OCI-LY7 (cell line): Measurements from ENCODE around the gene MBOAT2. TPM values are rescaled to one million over a fixed set of nuclear protein-coding genes. Genes with fewer than 3 reads are reported as not detected.
"Not testable (repeated sequence)": the region's sequence is repeated elsewhere in the genome, so short reads cannot be mapped to it uniquely, and the experiment has no call there.

Experiments used
- BruUV-seq: library from RNA; stranded (reverse); fragments of 400-500 nt; replicated peaks from 2 replicates; lab custom pipeline; 2021; lab: Mats Ljungman, UMichigan
- CTCF ChIA-PET: fragments of 300-600 bp; sonication (Branson Sonifier 250); formaldehyde crosslinking; loops from one replicate; lab custom pipeline; 2022; ENCODE audit warnings: antibody characterized with exemption; ENCODE audit not compliant: unreplicated experiment; lab: Charles Lee
- POLR2A ChIA-PET: fragments of 300-600 bp; sonication (Branson Sonifier 250); formaldehyde crosslinking; loops from one replicate; lab custom pipeline; 2022; ENCODE audit warnings: antibody characterized with exemption; lab: Charles Lee
- DNase-seq: peaks from one replicate; pipeline ENCODE4 v3.0.0-alpha.2; 2015; ENCODE audit warnings: low spot score
- H2AFZ ChIP-seq: fragments of 200-600 bp; sonication (generic), shearing (Covaris generic); 2 replicates; pipeline ENCODE4 v1.6.1; 2014; ENCODE audit warnings: mild to moderate bottlenecking, antibody characterized with exemption, low read length, moderate library complexity
- H3K27ac ChIP-seq: fragments of 200-600 bp; sonication (generic); 2 replicates; pipeline ENCODE4 v1.5.1; 2014; ENCODE audit warnings: mixed run types, low read depth, mild to moderate bottlenecking, moderate library complexity, low read length, inconsistent platforms; ENCODE audit not compliant: poor library complexity, severe bottlenecking
- H3K36me3 ChIP-seq: fragments of 200-600 bp; sonication (generic); 2 replicates; pipeline ENCODE4 v1.6.1; 2014; ENCODE audit warnings: mild to moderate bottlenecking, antibody characterized with exemption, low read length, moderate library complexity, mixed read lengths; ENCODE audit not compliant: insufficient read depth
- H3K4me1 ChIP-seq: fragments of 200-600 bp; sonication (generic); 2 replicates; pipeline ENCODE4 v1.5.1; 2014; ENCODE audit warnings: mild to moderate bottlenecking, low read length; ENCODE audit not compliant: insufficient read depth, poor library complexity, severe bottlenecking
- H3K4me2 ChIP-seq: fragments of 200-600 bp; sonication (generic); 2 replicates; pipeline ENCODE4 v1.6.1; 2014; ENCODE audit warnings: mild to moderate bottlenecking, low read length
- H3K4me3 ChIP-seq: fragments of 200-600 bp; sonication (generic); 2 replicates; pipeline ENCODE4 v1.5.1; 2014; ENCODE audit warnings: mild to moderate bottlenecking, low read depth, low read length; ENCODE audit not compliant: poor library complexity, severe bottlenecking
- H3K79me2 ChIP-seq: fragments of 200-600 bp; sonication (generic); 2 replicates; pipeline ENCODE4 v1.6.1; 2016; ENCODE audit warnings: low read depth, mild to moderate bottlenecking, low read length, moderate library complexity, mixed read lengths; ENCODE audit not compliant: insufficient read depth
- H3K9me2 ChIP-seq: fragments of 200-600 bp; sonication (generic); 2 replicates; pipeline ENCODE4 v1.6.1; 2016; ENCODE audit warnings: mild to moderate bottlenecking, low read length, mixed read lengths; ENCODE audit not compliant: insufficient read depth
- H3K9me3 ChIP-seq: fragments of 200-600 bp; sonication (generic); 2 replicates; pipeline ENCODE4 v1.6.1; 2014; ENCODE audit warnings: mild to moderate bottlenecking, mixed run types, low read length, mixed read lengths
- H4K20me1 ChIP-seq: fragments of 200-600 bp; sonication (generic); 2 replicates; pipeline ENCODE4 v1.6.1; 2014; ENCODE audit warnings: mild to moderate bottlenecking, antibody characterized with exemption, low read length, moderate library complexity, mixed read lengths; ENCODE audit not compliant: insufficient read depth
- EZH2phosphoT487 ChIP-seq: fragments of 200-600 bp; sonication (generic); IDR thresholded peaks from 2 replicates; pipeline ENCODE4 v1.6.1; 2018; ENCODE audit warnings: low read depth, borderline replicate concordance, mild to moderate bottlenecking, mixed run types, antibody characterized with exemption, low read length, moderate library complexity, mixed read lengths
- intact Hi-C: fragments of 100-400 bp; cut with micrococcal nuclease; formaldehyde crosslinking; loops from one replicate; pipeline ENCODE4 v1.10.0; 2022; ENCODE audit not compliant: unreplicated experiment
- total RNA-seq, 2 experiments: library from RNA; depleted of rRNA in 1 of 2; stranded (reverse); fragments of >200 nt in 1 of 2; shearing (Covaris generic) in 1 of 2; gene quantifications; 2 replicates each; pipeline ENCODE4 v1.2.3, GENCODE V29; 2014 to 2022
- TF ChIP-seq, protein P1 (sequence below): fragments of 200-600 bp; sonication (generic); conservative IDR thresholded peaks from 2 replicates; pipeline ENCODE4 v1.5.1; 2014; ENCODE audit warnings: mild to moderate bottlenecking, antibody characterized with exemption, low read length, moderate library complexity, mixed read lengths

MBOAT2 gene
- total RNA-seq, 2 experiments from 2014 or later = 0.28 to 0.93 TPM

DNA sequence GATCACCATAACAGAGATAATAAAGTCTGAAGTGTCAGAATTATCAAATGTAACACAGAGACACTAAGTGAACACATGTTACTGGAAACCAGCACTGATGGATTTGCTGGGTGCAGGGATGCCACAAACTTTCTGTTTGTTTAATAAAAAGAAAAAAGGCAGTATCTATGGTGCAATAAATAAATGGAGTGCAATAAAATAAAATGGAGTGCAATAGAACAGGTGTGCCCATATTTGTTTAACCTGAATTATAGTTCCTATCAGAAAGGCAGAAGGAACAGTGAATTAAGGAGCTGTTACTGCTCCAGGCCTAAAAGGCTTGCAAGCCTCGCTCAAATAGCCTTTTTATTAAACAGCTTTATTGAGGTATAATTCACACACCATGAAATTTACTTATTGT lies 85.1 kb downstream of the MBOAT2 start:
- no TSS peak for BruUV-seq

GRCh38 chr2:8915941-8916340 lies 87.5 kb downstream of the MBOAT2 start:
- no peak for DNase-seq
- TF ChIP-seq, protein P1, sequence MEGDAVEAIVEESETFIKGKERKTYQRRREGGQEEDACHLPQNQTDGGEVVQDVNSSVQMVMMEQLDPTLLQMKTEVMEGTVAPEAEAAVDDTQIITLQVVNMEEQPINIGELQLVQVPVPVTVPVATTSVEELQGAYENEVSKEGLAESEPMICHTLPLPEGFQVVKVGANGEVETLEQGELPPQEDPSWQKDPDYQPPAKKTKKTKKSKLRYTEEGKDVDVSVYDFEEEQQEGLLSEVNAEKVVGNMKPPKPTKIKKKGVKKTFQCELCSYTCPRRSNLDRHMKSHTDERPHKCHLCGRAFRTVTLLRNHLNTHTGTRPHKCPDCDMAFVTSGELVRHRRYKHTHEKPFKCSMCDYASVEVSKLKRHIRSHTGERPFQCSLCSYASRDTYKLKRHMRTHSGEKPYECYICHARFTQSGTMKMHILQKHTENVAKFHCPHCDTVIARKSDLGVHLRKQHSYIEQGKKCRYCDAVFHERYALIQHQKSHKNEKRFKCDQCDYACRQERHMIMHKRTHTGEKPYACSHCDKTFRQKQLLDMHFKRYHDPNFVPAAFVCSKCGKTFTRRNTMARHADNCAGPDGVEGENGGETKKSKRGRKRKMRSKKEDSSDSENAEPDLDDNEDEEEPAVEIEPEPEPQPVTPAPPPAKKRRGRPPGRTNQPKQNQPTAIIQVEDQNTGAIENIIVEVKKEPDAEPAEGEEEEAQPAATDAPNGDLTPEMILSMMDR = no peak
- TF ChIP-seq EZH2phosphoT487 = no peak
- H3K36me3 ChIP-seq = no peaks in the 10 kb centered on the region
- no peak overlapping the region for H3K4me3 ChIP-seq
- no peaks in the 10 kb centered on the region for H4K20me1 ChIP-seq
- H3K4me2 ChIP-seq = no peak overlapping the region
- BruUV-seq = no TSS peak
- H3K27ac ChIP-seq = no peak overlapping the region
- no peak overlapping the region for H2AFZ ChIP-seq
- H3K9me2 ChIP-seq = no peaks in the 10 kb centered on the region
- no peaks in the 10 kb centered on the region for H3K4me1 ChIP-seq
- POLR2A ChIA-PET = no interaction called here
- no peaks in the 10 kb centered on the region for H3K79me2 ChIP-seq
- CTCF ChIA-PET = no interaction called here
- intact Hi-C loops = no loop called here
- H3K9me3 ChIP-seq = no peaks in the 10 kb centered on the region

More for the DNA sequence above, 85.1 kb downstream of the MBOAT2 start:
- no peaks in the 10 kb centered on the region for H3K9me3 ChIP-seq
- intact Hi-C loops = no loop called here
- no peak overlapping the region for H3K4me2 ChIP-seq
- no peaks in the 10 kb centered on the region for H3K79me2 ChIP-seq
- H4K20me1 ChIP-seq = no peaks in the 10 kb centered on the region
- no peak for DNase-seq
- ChIA-PET CTCF (no interaction called here), POLR2A (interaction anchor here (0.7 kb wide), 1 partner anchor 15 kb away, joined by 3 read pairs; no protein-coding TSS in a partner anchor)
- no peak for TF ChIP-seq EZH2phosphoT487
- TF ChIP-seq, protein P1 = no peak
- no peaks in the 10 kb centered on the region for H3K9me2 ChIP-seq
- H3K4me1 ChIP-seq = no peaks in the 10 kb centered on the region
- no peak overlapping the region for H3K4me3 ChIP-seq
- H2AFZ ChIP-seq = no peak overlapping the region
- no peak overlapping the region for H3K27ac ChIP-seq
- no peaks in the 10 kb centered on the region for H3K36me3 ChIP-seq

GRCh38 chr2:8913767-8914166 lies 89.7 kb downstream of the MBOAT2 start:
- POLR2A ChIA-PET, H3K36me3 ChIP-seq, H3K9me3 ChIP-seq, H3K27ac ChIP-seq, DNase-seq, intact Hi-C loops, H4K20me1 ChIP-seq, H3K4me2 ChIP-seq, H3K9me2 ChIP-seq, H3K4me3 ChIP-seq, H2AFZ ChIP-seq, BruUV-seq, CTCF ChIA-PET, H3K4me1 ChIP-seq, H3K79me2 ChIP-seq: not testable (repeated sequence)
